Right ventricle myocardium superior (tissue), 1 donor: ENCODE data around the gene ITCH. TPM values are rescaled to one million over a fixed set of nuclear protein-coding genes. Genes with fewer than 3 reads are reported as not detected.
A peak's percentile ranks its signal among the peaks of the same experiment; 100 is the strongest.

Experiments used
- ATAC-seq: fragments of 200-7000 bp; cut with Tn5 transposase; one replicate; pipeline ENCODE4 v1.9.1; 2020; ENCODE audit warnings: mild to moderate bottlenecking; ENCODE audit not compliant: poor library complexity
- DNase-seq: peaks from one replicate; pipeline ENCODE4 v3.0.0-alpha.2; 2020
- intact Hi-C: fragments of 100-400 bp; cut with DNase I; formaldehyde crosslinking; loops from one replicate; pipeline ENCODE4 v1.11.2; 2022
- microRNA-seq: library from miRNA; unstranded; fragments of <30 nt; microRNA quantifications from one replicate; pipeline ENCODE4 v1.2.0, GENCODE V29; 2020
- total RNA-seq: library from RNA; stranded (reverse); fragmentation: NEBNext Ultra II Directional; extraction: Animal tissue kit (Norgen Biotek cat#: 25700); gene quantifications from one replicate; pipeline ENCODE4 v1.2.1, GENCODE V29; 2021
- donor health status: DM: no; HTN: yes; CAD: no; lungs with severe emphysema.

ITCH gene
- total RNA-seq, 1 donor from 2014 or later, result 39.9 TPM

DNA sequence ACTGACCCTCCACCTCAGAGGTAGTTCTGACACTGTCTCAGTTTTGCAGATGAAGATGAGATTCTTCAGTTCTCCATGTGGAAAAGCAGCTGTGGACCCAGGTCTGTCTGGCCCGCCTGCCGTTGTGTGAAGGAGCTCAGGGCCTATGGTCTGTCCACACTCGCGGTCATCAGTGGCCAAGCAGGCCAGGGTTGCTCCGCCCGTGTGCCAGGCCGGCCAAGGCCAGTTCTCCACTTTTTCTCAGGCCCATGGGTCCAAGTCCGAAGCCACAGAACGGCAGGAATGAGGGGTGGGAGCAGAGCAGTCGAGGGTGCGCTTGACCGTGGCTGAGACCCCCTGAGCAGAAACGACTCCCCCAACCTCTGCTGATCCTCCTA lies 186.8 kb downstream of the ITCH start:
- intact Hi-C loops, result no loop called here
- DNase-seq (peak; percentile 16), ATAC-seq (no peak)

DNA sequence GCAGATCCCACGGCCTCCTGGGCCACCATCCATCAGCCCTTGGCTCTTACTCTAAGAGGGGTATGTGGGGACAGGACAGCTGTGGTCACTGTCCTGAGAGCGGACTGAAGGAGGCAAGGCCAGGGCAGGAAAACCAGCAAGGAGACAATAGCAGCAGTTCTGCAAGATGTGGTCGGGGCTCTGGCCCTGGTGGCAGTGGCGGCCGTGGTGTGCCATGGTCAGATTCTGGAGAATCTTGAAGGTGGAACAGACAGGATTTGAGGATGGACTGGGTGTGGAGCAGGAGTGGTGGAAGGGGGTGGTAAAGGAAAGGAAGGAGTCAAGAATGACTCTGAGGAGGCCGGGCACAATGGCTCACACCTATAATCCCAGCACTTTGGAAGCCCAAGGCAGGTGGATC lies 189.5 kb downstream of the ITCH start:
- ATAC-seq (no peak), DNase-seq (peak; percentile 18)
- intact Hi-C loops, result no loop called here

DNA sequence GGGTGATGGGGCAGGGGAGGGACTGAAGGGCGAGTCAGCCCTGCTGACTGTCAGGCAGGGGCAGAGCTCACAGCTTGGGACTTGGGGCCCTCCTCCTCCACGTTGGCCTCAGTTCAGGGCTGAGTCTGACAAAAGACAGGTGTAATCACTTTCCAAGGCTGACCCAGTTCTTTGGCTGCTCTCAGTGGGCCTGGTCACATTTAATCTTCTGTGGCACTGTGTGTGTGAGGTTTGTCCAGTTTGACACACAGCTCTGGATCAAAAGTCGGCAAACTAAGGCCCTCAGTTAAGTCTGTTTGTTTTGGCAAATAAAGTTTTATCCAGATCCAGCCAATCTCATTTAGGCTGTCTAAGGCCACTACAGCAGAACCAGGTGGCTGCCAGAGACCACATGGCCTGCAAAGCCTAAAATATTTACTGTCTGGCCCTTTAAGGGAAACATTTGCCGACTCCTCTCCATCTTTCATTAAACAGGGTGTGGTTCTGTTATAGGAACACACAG lies 190.3 kb downstream of the ITCH start:
- DNase-seq (peak; percentile 47), ATAC-seq (peak; percentile 58)
- intact Hi-C loops, result no loop called here

DNA sequence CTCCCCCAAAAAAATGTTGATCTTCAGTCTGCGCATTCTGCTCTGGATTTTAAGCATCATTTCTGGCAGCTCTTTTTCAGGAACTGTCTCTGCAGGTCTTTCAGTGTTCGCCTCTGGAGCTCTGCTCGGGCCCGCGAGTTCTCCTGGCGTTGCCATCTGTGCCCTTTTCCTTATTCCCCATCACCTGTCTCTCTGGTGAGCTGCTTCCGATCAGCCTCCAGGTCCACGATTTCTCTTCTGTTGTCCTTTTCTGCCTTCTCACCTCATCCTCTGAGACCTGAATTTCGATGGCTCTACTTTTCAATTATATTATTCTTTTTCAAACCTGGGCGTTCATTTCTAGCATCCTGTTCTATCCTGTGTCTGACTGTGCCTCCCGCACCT lies 194.9 kb downstream of the ITCH start:
- intact Hi-C loops, result no loop called here
- no peak for DNase-seq
- no peak for ATAC-seq

DNA sequence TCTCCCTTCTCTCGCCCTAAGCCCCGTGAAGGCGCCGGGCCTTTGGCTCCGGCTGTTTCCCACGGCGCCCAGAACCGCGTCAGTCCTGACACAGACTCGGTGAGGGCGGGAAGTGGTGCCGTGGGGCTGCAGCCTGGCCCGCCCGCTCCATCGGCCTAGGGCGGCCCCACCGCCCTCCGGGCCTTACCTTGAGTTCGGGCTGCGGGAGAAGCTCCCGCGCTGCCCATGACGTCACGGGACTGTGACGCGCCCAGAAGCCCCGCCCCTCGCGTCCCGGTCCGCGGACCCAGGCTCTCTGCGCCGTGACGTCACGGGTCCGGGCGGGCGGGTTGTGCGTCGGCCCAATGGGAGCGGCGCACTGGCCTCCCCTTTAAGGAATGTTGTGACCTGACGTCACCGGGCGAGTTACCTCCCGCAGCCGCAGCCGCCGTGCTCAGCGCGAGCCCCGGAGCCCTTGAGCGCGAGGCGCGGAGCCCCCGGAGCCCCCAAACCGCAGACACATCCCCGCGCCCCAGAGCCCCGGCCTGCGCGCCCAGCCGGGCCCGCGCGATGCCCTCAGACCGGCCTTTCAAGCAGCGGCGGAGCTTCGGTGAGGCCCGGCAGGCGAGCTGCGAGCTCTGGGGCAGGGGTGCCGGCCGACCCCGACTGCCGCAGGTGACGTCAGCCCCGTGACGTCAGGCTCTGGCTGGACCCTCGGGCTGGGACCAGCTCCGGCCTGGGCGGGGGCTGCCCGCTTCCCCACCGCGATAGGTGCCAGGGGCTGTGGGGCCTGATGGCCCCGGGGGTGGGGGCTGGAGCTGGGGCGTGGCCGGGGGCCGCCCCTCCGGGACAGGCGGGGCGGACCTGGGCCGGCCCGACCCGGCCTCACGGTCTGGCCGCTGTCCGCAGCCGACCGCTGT lies 195.5 kb downstream of the ITCH start, which contains the start of gene MAP1LC3A:
MAP1LC3A (plus strand) TSS at position 399 of the 899 bp plus-strand sequence; CDS start at position 550, 151 bp downstream.
- intact Hi-C loops, result no loop called here
- DNase-seq (peak; percentile 98), ATAC-seq (peak; percentile 95)

DNA sequence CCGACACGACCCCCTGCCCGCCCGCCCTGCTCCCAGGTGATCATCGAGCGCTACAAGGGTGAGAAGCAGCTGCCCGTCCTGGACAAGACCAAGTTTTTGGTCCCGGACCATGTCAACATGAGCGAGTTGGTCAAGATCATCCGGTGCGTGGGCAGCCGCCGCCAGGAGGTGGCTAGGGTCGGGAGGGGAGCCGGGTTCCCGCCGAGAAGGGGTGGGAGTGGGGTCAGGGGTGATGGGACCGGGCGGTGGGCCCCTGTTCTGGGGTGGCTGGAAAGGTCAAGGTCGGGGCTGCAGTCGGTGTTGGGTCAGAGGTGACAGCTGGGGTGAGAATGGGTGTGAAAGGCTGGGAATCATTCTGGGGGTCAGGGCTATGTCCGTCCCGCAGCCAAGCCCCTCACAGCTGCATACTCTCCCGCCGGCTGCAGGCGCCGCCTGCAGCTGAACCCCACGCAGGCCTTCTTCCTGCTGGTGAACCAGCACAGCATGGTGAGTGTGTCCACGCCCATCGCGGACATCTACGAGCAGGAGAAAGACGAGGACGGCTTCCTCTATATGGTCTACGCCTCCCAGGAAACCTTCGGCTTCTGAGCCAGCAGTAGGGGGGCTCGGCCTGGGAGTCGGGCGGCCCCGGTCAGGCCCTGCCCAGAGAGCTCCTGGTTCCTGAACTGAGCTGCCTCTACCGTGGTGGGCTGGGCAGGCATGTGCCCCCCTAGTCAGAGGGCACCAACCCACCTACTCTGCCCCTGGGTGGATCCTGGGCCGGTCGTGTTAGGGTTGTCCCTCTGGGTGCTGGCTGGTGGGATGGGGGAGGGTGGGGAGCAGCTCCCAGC lies 196.5 kb downstream of the ITCH start:
- intact Hi-C loops, result no loop called here
- DNase-seq (peak; percentile 49), ATAC-seq (peak; percentile 0)

DNA sequence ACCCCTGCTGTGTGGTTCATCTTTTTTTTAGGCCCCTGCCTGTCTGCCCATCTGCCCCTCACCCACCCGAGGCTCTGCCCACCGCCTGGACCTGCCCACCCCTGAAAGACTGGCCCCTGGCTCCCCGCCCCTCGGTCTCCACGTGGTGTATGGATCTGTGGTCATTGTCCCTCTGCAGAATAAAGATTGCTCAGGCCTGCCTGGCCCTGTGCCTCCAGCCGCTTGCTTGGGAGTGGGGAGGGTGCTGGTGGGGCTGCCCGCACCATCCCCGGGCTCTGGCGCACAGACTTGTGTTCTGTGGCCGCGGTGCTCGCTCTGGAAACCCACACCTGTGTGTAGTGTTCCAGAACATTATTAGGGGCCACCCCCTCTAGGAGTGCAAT lies 197.1 kb downstream of the ITCH start:
- ATAC-seq (no peak), DNase-seq (no peak)
- intact Hi-C loops, result no loop called here

DNA sequence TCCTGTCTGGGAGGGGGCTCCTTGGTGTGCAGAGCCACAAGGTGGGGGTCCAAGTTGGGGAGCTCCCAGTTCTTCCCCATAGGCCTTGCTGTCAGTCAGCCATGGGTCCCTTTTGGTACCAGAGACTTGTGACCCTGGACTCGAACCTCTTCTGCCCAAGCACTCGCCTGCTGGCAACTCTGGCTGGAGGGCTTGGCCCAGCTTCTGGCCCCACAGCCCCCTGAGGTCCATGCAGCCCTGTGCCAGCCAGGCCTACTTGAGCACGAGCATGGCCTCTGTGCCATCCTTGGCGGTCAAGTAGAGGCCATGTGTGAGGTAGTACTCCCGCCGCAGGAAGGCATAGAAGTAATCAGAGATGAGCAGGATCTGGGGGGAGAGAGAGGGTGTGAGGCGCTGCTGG lies 197.5 kb downstream of the ITCH start:
- DNase-seq, result no peak
- intact Hi-C loops, result no loop called here
- ATAC-seq, result no peak

Small RNA genes within 50 kb of the gene (microRNA-seq; reads per million reads assigned to microRNA genes)
- not detected for gene MIR644A

Other genes starting within 250 kb of the ITCH start
- 18.9 TPM for gene ASIP, start 121.8 kb upstream of the ITCH start, total RNA-seq
- gene AHCY, start 59.9 kb upstream of the ITCH start, total RNA-seq, result 71.2 TPM
- gene DYNLRB1, start 153.1 kb downstream of the ITCH start, total RNA-seq, result 148 TPM
- 107 TPM for gene MAP1LC3A, start 195.4 kb downstream of the ITCH start, total RNA-seq